GM23248 (cell line): ENCODE results near the gene MIOX.

Source experiments
- EZH2 ChIP-seq: fragments of 200-600 bp; sonication (generic); IDR thresholded peaks from 2 replicates; pipeline ENCODE4 v1.6.1; 2018; ENCODE audit warnings: antibody characterized with exemption, mild to moderate bottlenecking; ENCODE audit not compliant: insufficient read depth, poor library complexity, severe bottlenecking
- EZH2phosphoT487 ChIP-seq: fragments of 200-600 bp; sonication (generic); IDR thresholded peaks from 2 replicates; pipeline ENCODE4 v1.6.1; 2018; ENCODE audit warnings: antibody characterized with exemption, moderate library complexity, mild to moderate bottlenecking, low read depth; ENCODE audit not compliant: insufficient read depth

DNA sequence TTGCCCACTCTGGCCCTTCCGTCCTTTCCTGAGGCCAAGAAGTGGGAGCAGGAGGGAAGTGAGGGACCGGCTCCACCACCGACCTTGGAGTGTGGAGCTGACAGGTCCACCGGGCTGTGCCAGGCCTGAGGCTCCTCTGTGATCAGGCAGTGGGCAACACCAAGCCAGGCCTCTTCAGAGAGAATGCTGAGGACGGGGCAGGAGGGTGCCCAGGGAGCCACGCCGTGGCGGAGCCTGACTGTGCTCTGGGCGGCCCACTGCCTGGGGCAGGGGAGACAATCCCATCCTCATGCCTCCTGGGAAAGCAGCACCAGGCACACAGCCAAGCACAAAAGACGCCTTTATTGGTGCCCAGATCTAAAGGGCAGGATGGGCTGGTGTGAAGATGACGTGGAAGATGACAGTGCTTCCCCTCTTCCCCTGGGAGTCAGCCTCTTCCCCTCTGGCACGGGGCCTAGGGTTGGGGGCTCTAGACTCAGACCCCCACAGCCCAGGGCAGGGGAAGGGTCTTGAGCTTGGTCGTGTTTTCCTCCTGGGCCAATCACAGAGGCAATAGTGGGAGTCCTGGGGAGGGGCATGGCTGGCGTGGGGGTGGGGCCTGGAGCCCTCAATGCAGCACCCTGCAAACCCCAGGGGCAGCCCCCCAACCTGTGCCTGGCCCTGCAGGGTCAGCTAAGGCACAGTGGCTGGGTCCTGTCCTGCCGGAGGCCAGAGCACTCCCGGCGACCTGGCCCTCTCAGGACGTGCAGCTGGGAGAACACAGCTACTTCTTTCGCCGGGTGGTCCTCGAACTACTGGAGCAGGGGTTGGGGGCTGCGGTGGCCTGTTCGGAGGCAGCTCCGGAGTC is 16.2 kb downstream of the MIOX start:
- TF ChIP-seq EZH2 (no peak), EZH2phosphoT487 (no peak)
